GM20431 (cell line): ENCODE data around the gene ADGRL1.
"Not testable (repeated sequence)": the region's sequence is repeated elsewhere in the genome, so short reads cannot be mapped to it uniquely, and the experiment has no call there.

ENCODE experiments used
- in situ Hi-C: fragments of 300-500 bp; cut with MseI, MboI; formaldehyde crosslinking; loops from one replicate; pipeline ENCODE4 v1.15.0; 2020; ENCODE audit warnings: low sequenced_read_pairs; ENCODE audit not compliant: unreplicated experiment

ADGRL1 gene

GRCh38 chr19:14221345-14221744 lies 15.4 kb upstream of the ADGRL1 start:
- in situ Hi-C loops: not testable (repeated sequence)

DNA sequence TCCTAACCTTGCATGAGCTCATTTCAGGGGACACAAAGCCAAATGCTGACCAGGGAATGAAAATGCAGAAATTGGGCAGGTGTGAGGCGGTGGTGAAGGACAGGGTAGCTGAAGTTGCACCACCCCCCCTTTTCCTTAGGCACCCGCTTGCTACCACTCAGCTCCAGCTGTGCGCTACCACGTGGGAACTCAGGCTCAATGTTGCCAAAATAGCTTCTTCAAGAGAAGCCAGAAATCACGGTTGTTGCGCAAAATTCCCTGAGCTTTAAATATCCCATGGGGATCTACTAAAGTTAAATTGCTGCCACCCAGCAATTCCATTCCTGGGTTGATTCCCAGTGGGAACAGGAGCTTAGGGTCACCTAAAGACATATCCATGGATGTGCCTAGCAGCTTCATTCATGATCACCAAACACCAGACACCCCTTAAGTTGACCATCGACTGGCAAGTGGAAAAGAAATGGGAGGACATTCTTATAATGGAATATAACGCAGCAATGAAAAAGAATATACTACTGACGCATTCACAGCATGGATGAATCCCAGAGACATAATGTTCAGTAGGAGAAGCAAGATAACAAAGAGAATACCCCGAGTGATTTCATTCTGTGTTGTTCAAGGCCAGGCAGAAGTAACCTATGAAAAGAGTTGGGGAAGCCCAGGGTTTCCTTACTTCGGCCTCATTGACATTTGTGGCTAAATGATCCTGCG lies 12.8 kb upstream of the ADGRL1 start:
- in situ Hi-C loops: no loop called here

- in situ Hi-C loops: not testable (repeated sequence)
Measured at GRCh38 chr19:14217886-14218285, 11.9 kb upstream of the ADGRL1 start.

DNA sequence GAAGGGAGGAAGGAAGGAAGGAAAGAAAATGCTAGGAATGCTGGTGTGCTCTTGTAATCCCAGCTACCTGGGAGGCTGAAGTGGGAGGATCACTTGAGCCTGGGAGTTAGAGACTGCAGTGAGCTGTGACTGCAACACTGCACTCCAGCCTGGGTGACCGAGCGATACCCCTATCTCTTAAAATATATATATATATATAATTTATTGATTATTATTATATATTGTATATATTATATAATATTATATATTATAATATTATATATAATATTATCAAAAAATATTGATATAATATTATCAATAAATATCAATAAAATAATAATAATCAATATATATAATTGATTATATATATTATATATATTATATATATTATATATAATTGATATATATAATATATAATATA lies 8.6 kb upstream of the ADGRL1 start:
- in situ Hi-C loops: no loop called here

- in situ Hi-C loops: not testable (repeated sequence)
Measured at GRCh38 chr19:14210182-14210581, 4.2 kb upstream of the ADGRL1 start.

DNA sequence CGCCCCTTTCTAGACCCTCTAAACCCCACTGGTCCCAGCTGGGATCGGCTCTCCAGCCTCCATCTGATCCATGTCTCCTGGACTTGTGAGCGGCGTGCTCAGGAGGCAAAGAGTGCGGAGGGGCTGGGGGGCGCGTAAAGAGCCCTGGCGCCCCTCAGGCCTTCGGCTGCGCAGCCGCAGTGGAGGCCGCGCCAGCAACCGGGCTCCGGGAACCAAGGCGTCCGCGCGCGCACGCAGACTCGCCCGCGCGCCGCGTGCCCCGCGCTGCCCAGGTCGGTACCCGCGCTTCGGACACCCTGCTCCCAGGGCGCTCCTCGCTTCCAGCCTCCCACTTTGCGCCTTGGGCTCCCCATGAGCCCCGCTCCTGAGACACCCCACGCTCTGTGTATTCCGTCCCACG lies 3.4 kb upstream of the ADGRL1 start:
- in situ Hi-C loops: not testable (repeated sequence)

- in situ Hi-C loops: not testable (repeated sequence)
Measured at GRCh38 chr19:14208496-14208895, 2.5 kb upstream of the ADGRL1 start.

GRCh38 chr19:14207796-14208195 lies 1.8 kb upstream of the ADGRL1 start:
- in situ Hi-C loops: not testable (repeated sequence)

DNA sequence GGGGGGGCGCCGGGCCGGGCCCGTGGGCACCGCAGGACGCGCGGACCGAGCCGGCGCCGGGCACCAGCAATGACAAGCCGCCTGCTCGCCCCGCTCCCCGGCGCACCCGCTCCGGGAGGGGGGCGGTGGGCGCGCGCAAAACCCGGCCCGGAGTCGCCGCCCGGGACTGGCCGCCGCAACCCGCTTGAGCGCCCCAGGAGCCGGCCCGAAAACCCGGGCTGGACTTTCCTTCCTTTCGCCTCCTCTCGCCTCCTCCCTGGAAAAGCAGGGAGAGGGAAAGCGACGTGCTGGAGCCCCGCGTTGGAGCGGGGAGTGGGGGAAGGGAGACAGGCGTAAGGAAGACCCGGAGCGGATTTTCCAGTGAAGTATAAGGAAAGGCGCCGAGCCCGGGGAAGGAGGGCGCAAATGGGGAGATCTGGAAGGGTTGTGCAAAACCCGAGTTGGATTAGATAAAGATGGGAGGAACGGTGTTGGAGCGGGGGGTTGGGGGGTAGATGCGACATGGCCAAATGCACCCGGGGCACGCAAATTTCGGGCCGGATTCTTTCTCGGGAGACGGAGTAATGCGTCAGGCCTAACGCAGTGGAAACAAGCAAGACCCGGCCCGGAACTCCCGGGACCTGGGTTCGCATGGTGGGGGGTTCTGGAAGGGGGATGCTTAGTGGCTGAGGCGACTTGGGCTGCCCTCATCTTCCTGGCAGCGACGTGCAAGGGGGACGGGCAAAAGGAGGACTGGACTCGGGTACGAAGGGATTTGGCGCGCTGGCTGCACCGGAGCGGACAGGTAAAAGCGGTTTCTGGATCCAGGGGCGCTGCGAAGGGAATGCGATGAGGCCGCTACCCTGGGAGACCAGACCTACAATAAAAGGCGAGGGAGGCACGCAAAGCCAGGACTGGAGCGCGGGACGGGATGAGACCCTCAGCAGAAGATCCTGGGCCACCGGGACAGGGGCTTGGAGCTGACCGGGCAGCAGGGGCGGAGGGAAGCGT lies 1.1 kb upstream of the ADGRL1 start:
- in situ Hi-C loops: not testable (repeated sequence)

- in situ Hi-C loops: not testable (repeated sequence)
Measured at GRCh38 chr19:14206308-14206707, 339 bp upstream of the ADGRL1 start.

DNA sequence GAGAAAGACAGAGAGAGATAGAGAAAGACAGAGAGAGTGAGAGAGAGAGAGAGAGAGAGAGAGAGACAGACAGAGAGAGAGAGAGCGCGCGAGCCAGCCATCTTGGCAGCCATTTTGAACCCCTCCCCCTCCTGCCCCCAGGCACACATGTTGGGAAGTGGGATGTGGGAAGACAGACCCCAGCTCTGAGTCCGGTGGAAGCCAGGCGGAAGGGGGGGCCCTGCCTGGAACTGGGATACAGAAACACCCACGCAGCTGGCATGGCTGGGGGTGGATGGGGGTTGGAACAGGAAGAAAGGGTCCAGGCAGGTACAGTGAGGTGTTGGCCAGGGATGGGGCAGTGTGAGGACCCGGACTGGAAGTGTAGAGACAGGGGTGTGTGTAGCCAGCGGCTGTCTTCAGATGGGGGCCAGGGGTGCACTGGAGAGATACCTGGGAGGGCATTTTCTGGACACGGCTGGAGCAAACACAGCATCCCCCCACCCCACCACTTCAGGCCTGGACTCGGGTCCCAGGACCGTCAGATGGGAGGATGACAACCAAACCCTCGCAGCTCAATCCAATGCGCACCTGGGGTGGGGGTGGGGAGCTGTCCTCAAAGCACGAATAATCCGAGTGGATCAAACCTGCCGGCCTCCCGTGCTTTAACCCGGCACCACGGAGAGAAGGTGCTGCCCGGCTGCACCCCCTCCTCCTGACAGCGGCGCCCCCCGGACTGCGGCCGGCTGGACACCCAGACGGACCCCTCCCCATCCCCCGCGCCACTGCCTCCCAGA lies 1.1 kb downstream of the ADGRL1 start:
- in situ Hi-C loops: not testable (repeated sequence)

GRCh38 chr19:14204219-14204618 lies 1.8 kb downstream of the ADGRL1 start:
- in situ Hi-C loops: not testable (repeated sequence)

DNA sequence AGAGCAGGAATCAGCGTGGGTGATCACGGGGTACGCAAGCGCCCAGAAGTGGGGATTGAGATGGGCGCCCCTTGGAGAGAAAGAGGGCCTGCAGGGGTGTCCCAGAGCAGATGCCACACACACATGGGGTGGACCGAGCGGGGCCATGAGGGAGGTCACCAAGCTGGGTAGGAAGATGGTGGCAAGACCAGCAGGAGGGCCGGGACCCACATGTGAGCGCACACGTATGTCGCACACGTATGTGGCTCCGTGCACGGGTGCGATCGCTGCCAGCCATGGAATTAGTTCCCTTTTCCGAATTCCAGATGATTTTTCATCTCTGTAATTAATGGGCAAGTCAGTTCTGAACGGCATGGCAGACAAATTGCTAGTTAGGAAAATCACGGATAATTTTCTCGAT lies 2.2 kb downstream of the ADGRL1 start:
- in situ Hi-C loops: not testable (repeated sequence)

GRCh38 chr19:14203177-14203576 lies 2.8 kb downstream of the ADGRL1 start:
- in situ Hi-C loops: no loop called here

DNA sequence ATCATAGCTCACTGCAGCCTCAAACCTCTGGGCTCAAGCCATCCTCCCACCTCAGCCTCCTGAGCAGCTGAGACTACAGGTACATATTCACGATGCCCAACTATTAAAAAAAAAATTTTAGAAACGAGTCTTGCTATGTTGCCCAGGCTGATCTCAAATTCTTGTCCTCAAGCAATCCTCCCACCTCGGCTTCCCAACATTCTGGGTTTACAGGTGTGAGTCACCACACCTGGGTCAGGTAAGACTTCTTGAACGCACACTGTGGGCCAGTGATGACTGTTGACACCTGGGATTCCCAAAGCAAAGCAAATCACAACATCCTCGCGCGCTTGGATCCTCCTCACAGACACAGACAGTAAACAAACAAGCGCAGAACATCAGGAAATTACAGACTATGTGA lies 4.5 kb downstream of the ADGRL1 start:
- in situ Hi-C loops: not testable (repeated sequence)

GRCh38 chr19:14200147-14200841 lies 5.7 kb downstream of the ADGRL1 start:
- in situ Hi-C loops: not testable (repeated sequence)

DNA sequence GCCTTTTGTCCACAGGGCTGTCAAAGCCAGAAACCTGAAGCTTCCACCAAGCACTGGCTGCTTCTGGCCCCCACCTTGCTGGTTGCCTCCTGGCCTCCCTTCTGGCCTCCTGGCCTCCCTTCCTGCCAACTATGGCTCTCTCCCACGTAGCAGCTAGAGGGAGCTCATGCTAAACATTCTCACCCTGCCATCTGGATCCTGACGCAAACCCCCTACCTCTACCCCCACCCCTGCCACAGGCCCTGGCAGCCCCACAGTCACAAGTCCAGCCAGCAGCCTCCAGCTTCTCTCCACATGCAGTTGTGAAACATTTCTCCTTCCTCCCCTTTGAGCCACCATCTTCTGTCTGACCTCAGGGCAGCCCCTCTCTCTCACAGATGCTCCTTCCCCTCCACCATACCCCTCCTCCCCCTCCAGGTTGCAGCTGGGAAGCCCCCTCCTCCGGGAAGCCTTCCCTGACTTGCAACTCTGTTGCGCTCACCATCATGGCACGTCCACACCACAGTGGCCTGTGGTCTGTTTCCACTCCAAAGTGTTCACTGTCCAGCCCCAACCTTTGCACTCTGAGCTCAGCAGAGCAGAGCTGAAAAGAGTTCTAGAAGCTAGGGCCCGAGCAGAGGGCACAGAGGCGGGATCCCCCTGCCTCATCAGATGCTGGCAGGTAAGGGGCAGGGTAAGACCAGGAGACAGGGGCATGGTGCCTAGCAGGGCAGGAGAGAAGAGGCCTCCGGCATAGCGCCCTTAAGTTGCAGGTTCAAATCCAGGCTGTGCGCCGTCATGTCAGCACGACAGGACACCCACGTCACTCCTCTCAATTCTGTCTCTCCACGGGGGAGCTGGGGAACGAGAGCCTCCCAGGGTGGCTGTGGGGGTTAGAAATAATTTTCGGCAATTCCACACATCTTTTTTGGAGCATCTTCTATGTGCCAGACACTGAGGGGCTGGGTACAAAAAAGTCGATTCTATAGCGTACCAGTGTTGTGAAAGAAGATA lies 7.3 kb downstream of the ADGRL1 start:
- in situ Hi-C loops: loop anchor here (10.0 kb wide), 1 partner anchor 146 kb away; no protein-coding TSS in a partner anchor

- in situ Hi-C loops: loop anchor here (10.0 kb wide), 1 partner anchor 147 kb away; no protein-coding TSS in a partner anchor
Measured at GRCh38 chr19:14197882-14198281, 8.1 kb downstream of the ADGRL1 start.
